Measurements from ENCODE around the gene POU2F3.

Gene POU2F3

DNA sequence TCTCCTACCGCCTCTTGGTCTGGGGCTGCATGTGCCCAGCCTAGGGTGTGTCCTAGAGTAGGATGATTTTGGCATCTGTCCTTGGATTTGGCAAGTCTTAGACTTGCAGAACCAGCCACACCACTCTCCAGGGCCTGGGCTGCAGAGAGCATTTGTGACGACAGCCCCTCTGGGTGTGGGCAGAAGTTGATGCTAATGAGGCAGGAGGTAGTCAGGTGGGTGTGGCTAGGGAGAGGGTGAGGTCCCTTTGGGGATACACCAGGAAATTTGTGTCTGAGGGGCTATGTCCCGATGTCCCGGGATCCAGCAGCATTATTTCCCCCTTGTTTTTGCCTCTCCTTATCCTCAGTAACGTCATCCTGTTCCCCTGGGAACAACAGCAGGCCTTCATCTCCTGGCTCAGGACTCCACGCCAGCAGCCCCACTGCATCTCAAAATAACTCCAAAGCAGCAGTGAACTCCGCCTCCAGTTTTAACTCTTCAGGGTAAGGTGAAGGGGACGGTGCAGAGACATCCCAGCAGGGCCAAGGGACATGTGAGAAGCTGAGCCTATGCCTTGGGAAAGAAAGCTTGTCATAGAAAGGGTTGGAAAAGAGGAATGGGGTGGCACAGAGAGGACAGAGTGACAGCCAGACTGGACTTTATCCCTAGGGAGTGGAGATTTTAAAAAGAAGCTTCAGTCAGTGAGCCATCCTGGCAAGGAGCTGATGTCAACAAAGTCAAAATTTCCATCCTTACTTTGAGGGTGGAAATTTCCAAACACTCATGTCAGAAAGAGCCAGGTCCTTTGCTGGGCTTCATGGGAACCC is 77.1 kb downstream of the POU2F3 start:
- no peak for DNase-seq (ENCODE audit: low spot score)

DNA sequence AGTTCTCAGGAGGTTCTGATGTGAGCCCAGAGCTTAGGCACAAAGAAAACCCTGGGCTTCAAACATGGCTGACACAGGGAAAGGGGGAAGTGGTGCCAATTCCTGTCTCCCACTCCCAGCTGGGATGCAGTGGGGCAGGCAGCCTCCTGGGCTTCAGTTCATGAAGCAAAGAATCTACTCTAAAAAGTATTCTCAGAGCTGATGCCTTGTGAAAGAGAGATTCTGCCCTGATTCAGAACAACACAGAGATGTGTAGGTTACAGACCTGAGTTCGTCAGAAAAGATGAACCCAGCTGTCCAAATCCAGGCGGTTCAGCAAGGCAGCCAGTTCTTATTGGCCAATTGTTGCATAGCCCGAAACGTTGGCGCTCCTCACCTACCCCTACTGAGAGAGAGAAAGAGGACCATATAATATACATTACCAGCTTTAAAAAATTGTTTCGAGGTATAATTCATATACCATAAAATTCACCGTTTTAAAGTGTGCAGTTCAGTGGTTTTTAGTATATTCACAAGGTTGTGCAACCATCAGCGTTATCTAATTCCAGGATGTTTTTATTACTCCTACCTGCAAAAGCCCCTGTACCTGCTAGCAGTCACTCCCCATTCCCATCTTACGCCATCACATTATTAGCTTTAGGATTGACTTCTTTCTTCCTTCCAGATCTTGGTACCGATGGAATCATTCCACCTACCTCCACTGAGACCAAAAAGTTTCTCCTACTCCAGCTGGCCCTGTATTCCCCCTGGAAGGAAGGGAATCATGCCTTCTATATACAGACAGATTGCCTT is 77.9 kb downstream of the POU2F3 start:
- DNase-seq (ENCODE audit: low spot score), result no peak

DNA sequence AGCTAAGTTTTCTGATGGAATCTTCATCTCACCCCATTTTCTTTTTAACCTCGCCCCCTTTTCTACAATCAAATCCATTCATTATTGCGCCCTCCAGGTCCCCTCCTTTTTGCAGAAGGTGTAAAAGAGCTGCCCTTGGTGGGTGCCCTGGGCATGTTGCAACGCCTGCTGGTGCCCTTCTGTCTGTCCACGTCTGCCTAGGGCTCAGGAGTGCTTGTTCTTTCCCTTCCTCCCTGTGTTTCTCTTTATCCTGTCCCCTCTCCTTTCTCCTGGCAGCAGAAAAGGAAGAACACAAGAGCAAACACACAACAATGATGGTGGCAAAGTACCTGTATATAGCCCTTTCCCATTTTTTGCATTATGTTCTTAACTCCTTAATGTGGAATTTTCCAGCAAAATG is 79.0 kb downstream of the POU2F3 start:
- DNase-seq (ENCODE audit: low spot score), result no peak

DNA sequence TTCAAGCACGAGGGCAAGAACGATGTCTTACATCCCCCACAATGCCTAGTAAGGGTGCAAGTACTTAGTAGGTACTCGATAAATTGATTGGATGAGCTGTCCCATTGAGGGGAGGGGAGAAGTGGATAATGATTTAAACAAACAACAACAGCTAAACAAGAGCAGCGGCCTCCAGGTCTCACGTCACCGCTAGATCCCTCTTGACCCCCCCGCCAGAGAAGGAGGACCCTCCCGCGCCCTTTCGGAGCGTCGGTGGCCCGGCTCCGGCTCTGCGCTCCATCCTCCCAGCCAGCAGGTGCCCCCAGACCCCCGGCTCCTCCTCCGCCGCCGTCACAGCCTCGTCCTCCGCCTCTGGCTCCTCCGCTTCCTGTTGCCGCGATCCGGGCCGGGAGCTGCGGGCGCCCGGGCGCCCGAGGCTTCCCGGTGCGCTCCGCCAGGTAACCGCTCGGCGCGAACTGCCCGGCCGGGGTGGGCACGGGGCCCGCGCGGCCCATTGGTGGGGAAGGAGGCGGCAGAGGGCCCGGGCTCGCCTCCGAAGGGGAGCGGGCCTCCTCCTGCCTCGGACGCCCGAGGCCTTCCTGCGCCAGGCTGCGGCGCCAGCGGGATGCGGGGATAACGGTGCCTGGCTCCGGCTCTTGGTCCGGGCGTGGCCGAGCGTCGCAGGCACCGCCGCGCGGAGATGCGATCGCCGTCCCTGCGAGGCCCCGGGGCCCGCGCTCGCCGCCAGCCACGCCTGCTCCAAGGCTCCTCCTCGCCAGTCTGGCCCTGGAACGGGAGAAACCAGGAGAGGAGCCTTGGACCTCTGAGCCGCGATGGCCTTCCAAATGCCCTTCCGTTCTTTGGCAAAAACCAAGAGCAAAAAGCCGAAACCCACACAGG is 85.2 kb downstream of the POU2F3 start, which contains the start of gene TLCD5:
Gene TLCD5 (plus strand): TSS at position 368 of the 879 bp plus-strand sequence. CDS start 2,143 bp downstream, outside the sequence.
- DNase-seq (ENCODE audit: low spot score), result peak; percentile 79

DNA sequence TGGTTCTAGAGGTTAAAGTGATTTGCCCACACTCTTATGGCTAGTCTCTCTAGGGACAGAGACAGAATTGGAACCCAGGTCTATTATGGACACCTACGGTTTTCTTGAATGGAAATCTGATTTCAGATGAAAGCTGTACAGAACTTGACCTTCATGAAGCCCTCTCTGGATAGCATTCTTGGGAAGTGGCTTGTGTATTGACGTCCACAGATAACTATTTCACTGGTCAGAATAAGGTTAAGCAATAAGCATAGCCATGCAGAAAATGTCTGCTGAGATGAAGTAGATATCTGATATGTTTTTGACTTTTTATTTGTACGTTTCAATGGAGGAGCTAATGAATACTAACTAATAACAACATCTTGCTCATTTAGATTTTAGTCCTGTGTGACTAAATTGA is 86.3 kb downstream of the POU2F3 start:
- peak; percentile 36 for DNase-seq (ENCODE audit: low spot score)

DNA sequence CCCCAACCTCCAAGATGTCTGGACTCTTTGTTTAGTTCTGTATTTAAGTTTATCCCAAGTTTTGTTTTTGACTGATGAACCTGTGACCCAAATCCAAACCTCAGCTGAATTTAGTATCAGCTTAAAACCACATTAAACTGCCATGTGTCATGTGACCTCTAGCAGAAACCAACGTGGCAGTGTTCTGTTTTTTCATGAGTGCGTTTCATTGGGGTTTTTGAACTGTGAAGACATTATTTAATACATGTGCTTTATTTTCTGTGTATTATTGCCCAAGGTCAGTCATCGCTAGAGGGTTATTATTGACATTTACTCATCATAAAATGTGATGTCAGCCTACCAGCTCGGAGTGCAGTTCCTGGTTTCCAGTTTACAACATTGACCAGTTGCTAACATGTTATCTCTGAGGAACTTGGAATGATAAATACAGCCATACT is 86.9 kb downstream of the POU2F3 start:
- peak; percentile 47 for DNase-seq (ENCODE audit: low spot score)

DNA sequence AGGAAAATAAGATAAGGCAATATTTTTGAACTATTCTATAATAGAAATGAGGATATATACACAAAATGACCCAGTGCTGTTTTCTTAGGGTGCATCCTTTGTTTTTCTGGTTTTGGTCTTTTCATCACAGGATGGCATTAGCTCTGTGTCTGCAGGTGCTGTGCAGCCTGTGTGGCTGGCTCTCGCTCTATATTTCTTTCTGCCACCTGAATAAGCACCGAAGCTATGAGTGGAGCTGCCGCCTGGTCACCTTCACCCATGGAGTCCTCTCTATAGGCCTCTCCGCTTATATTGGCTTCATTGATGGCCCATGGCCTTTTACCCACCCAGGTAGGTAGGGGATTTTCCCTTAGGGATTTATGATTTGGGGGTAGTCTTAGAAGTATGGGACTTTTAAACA is 87.4 kb downstream of the POU2F3 start:
- DNase-seq (ENCODE audit: low spot score), result no peak

DNA sequence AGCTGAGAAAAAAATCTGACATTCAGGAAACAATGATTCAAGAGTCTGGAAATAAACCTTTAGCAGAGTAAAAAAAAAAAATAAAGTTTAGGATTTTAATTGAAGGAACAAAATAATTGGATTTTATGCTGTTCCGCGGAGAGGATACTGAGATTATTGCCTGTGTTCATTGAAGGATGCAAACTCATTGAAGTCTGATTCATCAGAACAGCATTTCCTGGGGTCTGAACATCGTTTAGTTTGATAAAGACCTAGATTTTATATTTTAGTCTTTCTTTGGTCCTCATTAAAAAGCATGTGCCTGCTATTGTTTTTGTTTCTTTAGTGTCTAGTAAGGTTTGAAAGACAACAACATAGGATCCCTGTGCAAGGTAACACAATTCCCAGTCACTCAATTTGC is 89.6 kb downstream of the POU2F3 start:
- DNase-seq (ENCODE audit: low spot score), result no peak

DNA sequence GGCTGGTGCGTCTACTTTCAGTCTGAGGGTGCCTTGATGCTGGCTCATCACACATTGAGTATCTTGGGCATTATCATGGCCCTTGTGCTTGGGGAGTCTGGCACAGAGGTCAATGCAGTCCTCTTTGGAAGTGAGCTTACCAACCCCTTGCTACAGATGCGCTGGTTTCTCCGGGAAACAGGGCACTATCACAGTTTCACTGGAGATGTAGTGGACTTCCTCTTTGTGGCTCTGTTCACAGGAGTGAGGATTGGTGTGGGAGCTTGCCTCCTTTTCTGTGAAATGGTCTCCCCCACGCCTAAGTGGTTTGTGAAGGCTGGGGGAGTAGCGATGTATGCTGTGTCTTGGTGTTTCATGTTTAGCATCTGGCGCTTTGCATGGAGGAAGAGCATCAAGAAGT is 90.1 kb downstream of the POU2F3 start:
- no peak for DNase-seq (ENCODE audit: low spot score)

DNA sequence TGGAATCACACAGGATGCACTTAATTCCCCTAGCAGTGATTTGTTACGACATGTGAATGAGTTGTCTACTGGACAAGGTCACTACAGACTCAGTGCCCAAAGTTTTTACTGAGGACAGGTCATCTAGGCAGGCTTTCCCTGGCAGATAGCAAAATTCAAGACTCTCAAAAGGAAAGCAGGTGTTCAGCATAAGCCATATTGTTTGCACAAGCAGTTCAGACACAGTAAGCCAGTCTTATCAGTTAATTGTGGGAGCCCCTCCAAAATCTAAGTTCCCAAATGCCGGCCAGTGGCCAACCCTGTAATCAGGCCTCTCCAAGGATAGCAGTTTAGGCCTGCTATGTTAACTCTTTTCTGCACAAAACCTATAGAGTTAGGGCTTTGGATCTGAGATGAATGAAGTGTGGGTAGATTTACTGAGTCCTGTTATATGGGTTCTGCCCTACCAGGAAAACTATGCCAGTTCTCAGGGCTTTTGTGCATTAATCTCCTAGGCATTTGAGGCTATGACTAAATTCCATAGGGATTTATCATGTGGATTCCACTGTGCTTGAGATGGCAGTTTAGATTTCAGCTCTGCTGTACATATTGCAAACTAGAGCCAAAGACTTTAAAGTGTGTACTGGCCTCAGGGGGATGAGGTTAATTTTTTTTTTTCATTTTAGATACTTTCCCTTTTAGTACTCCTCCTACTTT is 91.5 kb downstream of the POU2F3 start:
- peak; percentile 81 for DNase-seq (ENCODE audit: low spot score)

DNA sequence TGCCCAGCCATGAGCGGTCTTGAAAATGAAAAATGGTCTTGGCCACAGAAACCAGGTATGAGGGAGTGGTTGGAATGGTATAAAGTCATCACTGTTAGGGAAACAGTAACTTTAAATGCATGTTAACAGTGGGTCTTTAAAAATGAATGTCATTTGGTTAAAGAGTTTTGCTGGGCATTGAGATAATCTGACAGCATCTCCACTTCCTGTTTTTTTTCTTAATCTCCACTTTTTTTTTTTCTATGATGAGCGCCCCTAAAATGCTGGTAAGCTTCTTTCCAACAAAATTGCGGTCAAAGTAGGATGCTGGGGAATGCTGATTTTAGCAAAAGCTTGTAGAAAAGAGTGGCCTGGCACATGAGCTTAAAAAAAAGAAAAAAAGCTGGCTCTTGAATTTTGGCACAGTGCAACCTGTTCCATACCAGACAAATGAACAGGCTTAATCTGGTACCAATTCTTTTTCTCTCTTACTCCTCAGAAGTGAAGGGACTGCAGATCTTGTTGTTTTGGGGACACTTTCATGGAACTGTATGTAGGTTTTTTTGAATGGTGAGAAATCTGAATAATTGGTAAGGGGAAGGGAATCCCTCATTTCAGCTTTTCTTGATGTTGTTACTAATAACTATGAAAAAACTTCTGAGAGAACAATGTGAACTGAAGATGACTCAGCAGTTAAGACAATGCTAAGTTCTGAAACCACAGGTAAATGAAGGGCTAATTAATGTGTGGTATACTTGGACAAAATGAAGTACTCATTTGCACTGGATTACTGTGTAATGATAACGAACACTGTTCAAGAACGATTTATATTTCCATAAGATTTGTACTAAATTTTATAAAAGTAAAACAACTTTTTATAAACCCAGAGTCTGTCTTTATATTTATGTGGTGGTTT is 93.1 kb downstream of the POU2F3 start:
- DNase-seq (ENCODE audit: low spot score), result no peak

DNA sequence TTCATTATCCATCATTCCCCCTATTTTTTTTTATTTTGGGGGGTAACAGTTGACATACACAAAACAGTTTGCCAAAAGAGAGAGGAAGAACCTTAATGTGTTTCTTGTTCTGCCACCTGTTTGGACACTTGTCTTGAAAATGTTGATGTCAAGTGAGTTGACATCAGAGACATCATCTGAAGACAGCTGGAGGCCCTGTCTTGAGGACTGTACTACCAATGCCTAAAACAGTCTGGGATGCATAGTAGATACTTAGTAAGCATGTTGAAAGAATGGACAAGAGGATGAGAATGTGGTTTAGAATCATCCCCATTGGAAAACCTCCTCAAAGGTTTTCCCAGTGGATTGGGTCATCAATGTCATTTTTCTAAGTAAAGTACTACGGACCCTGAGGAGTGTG is 93.9 kb downstream of the POU2F3 start:
- no peak for DNase-seq (ENCODE audit: low spot score)

DNA sequence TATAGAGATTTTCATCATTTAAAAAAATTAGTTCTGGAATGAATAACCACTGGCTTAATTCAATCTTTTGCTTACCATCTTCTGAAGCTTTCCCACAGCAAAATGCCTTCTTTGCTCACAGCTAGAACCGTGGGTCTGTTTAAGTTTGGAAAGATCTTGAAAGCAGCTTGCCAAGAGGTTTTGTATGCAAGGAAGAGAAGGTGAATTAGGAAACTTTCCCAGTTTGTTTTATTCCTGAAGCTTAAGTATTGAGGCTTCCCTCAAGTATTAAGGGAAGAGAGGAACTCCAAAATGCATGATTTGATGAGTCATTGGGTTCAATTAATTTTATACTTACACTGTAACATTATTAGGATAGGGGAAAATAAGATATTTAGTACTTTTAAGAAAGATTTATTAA is 94.4 kb downstream of the POU2F3 start:
- no peak for DNase-seq (ENCODE audit: low spot score)

DNA sequence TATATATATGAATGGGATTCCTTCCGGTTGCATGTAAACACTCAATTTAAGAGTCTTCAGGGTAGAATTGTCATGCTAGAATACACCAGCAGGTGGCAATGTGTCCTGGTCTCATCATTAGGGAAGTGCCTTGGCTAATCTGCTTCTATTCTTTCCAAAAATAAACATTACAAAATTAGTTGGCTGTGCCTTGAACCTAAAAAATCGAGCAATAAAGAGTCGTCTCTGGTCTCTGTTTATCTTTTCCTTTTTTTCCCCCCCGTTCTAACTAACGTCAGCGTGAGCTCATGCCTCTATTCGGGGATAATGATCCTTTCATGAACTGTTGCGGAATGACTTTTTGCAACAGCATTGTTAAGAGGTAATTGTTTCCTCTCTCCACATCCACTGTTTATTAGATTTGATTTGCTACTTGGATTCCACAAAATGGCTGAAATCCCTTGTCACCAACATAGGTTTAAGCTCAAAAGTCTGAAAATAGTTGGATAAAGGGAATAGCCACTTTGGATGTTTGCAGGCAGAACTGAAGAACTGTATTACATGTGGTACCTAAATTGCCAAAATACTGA is 95.0 kb downstream of the POU2F3 start:
- peak; percentile 77 for DNase-seq (ENCODE audit: low spot score)

DNA sequence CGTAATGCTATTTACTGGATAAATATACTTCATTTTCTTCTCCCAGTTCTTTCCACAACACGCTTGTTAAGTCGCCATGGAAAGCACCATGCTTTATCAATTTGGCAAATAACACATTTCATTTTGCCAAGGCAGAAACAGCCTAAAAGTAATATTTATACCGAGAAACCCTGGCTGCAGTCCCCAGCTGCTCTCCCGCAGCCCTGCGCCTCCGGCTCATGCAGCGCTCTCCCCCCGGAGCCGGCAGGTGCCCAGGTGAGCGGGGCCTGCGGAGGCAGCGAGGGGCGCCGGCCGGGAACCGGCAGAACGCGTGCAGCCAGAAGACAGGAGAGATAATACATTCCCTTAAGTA is 95.6 kb downstream of the POU2F3 start:
- DNase-seq (ENCODE audit: low spot score), result no peak

DNA sequence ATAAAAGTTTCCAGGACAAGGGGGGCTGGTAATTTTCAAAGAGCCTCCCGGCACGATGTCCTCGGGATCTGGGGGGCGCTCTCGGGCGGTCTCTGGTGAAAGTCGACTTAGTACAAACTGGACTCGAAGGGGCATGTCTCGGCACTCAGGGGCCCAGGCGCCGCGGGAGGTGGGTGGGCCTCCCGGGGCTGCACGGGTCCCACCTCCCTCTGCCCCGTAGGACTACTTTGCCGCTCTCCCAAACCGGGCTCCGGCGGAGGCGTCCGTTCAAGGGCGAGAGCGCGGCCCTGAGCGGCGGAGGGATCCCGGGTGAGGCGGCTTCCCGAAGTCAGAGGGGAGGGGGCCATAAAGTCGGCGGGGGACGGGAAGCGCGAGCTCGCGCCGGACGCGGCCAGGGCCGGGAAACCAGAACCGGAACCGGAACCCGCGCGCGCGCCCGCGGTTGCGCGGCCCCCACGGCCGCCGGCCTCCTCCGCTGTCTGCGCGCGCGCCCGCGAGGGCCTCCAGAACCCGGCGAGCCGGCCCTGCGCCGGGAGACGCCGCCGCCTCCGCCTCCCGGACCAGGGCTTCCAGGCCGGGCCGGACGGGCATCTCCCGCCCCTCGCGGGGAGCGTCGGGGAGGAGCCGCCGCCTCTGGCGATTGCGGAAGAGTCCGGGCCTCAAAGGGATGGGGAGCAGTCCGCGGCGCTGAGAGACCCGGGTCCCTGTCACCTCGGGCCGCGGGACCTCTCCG is 96.1 kb downstream of the POU2F3 start, which contains the start of gene ARHGEF12:
Gene ARHGEF12 (plus strand): TSS at position 506 of the 733 bp plus-strand sequence. CDS start 831 bp downstream, outside the sequence.
- peak; percentile 97 for DNase-seq (ENCODE audit: low spot score)

DNA sequence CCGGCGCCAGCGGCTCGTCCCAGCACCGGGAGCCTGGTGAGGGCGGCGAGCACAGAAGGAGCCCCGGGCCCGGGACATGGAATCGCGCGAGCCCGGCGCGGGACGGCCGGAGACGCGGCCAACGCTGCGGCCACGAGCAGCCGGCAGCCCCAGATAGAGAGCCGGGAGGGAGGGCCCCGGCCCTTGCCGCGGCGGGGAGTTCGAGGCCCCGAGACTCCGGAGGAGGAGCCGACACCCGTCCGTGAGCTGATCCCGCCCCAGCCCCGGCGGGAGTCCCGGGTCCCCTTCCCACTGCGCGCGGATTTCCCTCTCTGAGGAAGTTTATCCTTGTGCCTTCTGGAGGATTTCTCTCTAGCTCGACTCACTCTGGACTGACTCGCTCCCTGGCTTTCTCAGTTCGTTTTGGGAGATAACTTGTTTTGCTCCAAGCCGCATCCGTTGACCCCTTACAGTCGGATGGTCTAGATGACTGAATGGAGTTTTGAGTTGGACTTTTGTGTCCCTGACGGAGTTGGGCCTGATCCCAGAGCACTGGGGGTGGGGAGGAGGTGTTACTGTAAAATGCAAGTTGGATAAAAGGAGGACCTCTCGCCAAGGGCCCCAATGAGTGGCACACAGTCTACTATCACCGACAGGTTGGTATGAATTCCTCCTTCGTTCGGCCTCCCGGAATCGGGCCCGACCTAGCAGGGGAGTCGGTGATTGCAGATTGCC is 96.9 kb downstream of the POU2F3 start:
- peak; percentile 53 for DNase-seq (ENCODE audit: low spot score)

DNA sequence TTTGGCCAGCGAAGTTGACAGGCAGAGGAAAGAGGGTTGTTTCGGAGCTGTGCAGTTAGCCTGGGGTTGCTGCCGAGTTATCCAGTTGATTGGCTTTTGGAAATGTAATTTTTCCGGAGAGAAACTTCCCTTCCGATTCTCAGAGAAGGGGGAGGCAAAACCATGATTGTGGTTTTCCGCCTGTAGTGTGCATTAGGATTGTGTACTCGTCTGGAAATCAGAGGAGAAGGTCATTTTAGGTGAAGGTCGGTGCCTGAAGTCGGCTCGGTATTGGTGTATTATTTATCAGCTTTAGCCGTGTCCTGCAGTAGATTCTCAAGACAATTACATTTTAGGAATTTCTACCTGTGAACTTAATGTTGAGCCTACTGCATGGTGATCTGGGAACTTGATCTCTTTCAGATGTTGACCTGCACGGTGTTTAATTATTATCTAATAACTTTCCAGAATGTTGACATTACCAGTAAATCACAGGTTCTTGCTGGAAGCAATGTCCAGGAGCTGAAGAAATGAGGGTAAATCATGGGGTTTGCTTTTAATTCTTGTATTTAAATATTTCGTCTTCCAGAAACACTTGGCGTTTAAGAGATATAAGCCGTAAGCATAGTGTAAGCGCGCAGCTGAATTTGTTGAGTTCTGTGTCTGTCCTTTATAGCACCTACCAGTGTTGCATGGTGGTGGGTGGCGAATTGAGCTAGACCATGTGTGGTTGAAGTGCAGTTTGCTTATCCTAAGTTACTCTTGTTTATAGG is 97.6 kb downstream of the POU2F3 start:
- peak; percentile 66 for DNase-seq (ENCODE audit: low spot score)
